ENCODE data around the gene RTKN2.

DNA sequence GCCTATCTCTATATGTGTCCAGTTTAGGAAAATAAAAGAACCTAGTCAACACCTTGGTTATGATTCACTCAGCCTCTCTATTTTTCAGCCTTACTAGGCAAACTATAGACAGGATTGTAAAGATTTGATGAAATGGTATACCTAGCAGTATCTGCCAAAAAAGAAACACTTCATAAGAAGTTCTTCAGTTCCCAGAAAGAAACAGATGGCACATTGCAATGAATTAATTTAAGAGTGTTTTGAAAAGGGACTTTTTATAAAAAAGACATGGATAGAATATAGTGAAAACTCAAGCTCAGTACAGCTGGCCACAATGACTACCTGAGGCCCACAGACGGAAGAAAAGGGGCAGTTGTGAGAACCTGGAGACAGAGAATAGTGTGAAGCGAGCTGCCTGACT, 40.6 kb upstream of the RTKN2 start:
- TF ChIP-seq SNAI2 (CRISPR knock-in tag; IDR thresholded peaks at IDR 0.05) (no peak), ISL1 (CRISPR knock-in tag; IDR thresholded peaks at IDR 0.05) (no peak)
